Glutamatergic neuron (in vitro differentiated cells): ENCODE results near the gene LMF1. TPM values are rescaled to one million over a fixed set of nuclear protein-coding genes. Genes with fewer than 3 reads are reported as not detected.
"Not testable (repeated sequence)": the region's sequence is repeated elsewhere in the genome, so short reads cannot be mapped to it uniquely, and the experiment has no call there.

Source experiments
- DNase-seq: peaks from one replicate; pipeline ENCODE4 v3.0.0; 2022
- H3K27ac Mint-ChIP-seq: one replicate; pipeline ENCODE4 v1.8.0; 2020; ENCODE audit warnings: mild to moderate bottlenecking, mixed read lengths, inconsistent platforms; ENCODE audit not compliant: unreplicated experiment
- H3K27me3 Mint-ChIP-seq: one replicate; pipeline ENCODE4 v1.8.0; 2020; ENCODE audit warnings: mild to moderate bottlenecking, moderate library complexity, mixed read lengths, inconsistent platforms; ENCODE audit not compliant: unreplicated experiment
- H3K36me3 Mint-ChIP-seq: one replicate; pipeline ENCODE4 v1.8.0; 2020; ENCODE audit warnings: mild to moderate bottlenecking, mixed read lengths, inconsistent platforms; ENCODE audit not compliant: unreplicated experiment
- H3K4me1 Mint-ChIP-seq: one replicate; pipeline ENCODE4 v1.8.0; 2020; ENCODE audit warnings: mild to moderate bottlenecking, low read depth, mixed read lengths, inconsistent platforms; ENCODE audit not compliant: unreplicated experiment
- H3K4me3 Mint-ChIP-seq: one replicate; pipeline ENCODE4 v1.8.0; 2020; ENCODE audit warnings: mild to moderate bottlenecking, mixed read lengths, inconsistent platforms; ENCODE audit not compliant: unreplicated experiment
- H3K9me3 Mint-ChIP-seq: one replicate; pipeline ENCODE4 v1.8.0; 2020; ENCODE audit warnings: mild to moderate bottlenecking, moderate library complexity, mixed read lengths, inconsistent platforms; ENCODE audit not compliant: unreplicated experiment
- total RNA-seq: library from RNA; stranded (reverse); fragmentation: NEBNext Ultra II Directional; extraction: Animal tissue kit (Norgen Biotek cat#: 25700); gene quantifications from one replicate; pipeline ENCODE4 v1.2.1, GENCODE V29; 2021; ENCODE audit not compliant: unreplicated experiment
- TF ChIP-seq, protein P1 (sequence below): fragments of 200-600 bp; sonication (generic); IDR thresholded peaks from one replicate; pipeline ENCODE4 v1.5.0; 2021; ENCODE audit not compliant: partially characterized antibody, unreplicated experiment

Gene LMF1
- total RNA-seq, 1 donor from 2014 or later: 17.4 TPM

DNA sequence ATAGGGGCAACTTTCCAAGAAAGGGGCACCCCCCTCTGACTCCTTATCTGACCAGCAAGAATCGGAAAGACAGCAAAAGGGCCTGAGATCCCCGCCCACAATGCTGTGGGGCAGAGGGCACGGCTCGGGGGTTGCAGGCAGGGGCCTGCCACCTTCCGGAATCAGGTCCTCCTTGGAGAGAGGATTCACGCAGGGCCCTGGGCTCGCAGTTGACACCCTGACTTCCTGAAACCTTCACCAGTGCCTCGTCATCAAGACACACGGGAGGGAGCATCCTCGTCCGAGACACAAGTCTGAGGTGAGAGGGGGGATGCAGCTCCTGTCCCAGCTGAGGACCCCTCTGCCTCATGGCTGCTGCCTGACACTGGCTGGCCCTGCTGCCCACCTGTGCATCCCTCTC, 81.2 kb downstream of the LMF1 start:
- Mint-ChIP-seq H3K4me3 (no peak overlapping the region), H3K9me3 (peaks cover 3% of the 10 kb centered on the region), H3K27ac (no peak overlapping the region), H3K4me1 (peaks cover 4% of the 10 kb centered on the region), H3K36me3 (no peaks in the 10 kb centered on the region), H3K27me3 (peaks cover 5% of the 10 kb centered on the region)
- DNase-seq: peak; percentile 8
- TF ChIP-seq, protein P1, sequence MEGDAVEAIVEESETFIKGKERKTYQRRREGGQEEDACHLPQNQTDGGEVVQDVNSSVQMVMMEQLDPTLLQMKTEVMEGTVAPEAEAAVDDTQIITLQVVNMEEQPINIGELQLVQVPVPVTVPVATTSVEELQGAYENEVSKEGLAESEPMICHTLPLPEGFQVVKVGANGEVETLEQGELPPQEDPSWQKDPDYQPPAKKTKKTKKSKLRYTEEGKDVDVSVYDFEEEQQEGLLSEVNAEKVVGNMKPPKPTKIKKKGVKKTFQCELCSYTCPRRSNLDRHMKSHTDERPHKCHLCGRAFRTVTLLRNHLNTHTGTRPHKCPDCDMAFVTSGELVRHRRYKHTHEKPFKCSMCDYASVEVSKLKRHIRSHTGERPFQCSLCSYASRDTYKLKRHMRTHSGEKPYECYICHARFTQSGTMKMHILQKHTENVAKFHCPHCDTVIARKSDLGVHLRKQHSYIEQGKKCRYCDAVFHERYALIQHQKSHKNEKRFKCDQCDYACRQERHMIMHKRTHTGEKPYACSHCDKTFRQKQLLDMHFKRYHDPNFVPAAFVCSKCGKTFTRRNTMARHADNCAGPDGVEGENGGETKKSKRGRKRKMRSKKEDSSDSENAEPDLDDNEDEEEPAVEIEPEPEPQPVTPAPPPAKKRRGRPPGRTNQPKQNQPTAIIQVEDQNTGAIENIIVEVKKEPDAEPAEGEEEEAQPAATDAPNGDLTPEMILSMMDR: no peak

DNA sequence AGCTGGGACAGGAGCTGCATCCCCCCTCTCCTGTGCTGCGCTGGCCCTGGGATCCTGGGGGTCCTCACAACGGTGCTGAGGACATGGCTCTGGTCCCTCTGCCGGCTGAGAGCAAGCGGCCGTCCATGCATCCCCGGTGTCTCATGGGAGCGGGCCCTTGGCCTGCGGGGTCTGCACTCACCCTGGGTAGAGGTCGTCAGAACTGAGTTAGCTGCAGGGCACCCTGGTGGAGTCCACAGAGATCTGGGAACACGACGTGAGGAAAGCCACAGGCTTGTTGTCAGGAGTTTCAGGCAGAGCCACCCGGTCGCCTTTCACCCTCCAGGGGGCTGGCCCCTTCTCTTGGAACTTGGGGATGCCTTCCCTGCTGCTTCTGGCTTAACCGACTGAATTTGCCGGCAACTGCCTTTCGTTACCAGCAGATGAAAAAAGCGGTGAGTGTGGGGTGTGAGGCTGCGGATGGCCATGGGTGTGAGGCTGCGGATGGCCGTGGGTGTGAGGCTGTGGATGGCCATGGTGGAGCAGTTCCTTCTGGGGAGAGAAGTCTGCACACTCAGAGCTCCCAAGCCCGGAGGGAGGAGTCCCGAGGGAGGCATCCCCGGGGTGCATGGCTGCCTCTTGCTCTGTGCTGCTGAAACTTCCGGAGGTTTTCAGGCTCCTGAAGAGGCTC, 81.7 kb downstream of the LMF1 start:
- TF ChIP-seq, protein P1: no peak
- Mint-ChIP-seq H3K9me3 (peaks cover 3% of the 10 kb centered on the region), H3K4me1 (peaks cover 4% of the 10 kb centered on the region), H3K36me3 (no peaks in the 10 kb centered on the region), H3K27me3 (peaks cover 4% of the 10 kb centered on the region), H3K27ac (no peak overlapping the region), H3K4me3 (no peak overlapping the region)
- DNase-seq: peak; percentile 16

DNA sequence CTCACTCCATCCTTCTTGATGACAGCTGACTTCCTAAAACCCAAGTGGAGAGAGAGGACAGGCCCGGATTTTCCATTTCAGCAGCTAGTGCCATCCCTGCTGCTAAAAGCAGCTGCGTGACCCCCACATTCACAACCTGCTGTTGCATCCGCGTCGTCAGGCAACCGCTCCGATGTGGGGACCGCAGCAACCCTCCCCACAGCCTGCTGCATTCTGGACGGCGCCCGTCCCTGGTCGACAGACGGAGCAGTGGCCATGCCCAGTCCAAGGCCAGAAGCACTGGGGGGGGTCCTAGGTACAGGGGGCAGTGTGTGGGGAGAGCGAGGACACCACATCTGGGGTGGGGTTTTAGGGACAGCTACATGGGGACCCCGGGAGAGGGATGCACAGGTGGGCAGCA, 82.3 kb downstream of the LMF1 start:
- DNase-seq, H3K4me3 Mint-ChIP-seq, H3K27me3 Mint-ChIP-seq, H3K36me3 Mint-ChIP-seq, H3K27ac Mint-ChIP-seq, H3K4me1 Mint-ChIP-seq, H3K9me3 Mint-ChIP-seq: not testable (repeated sequence)

DNA sequence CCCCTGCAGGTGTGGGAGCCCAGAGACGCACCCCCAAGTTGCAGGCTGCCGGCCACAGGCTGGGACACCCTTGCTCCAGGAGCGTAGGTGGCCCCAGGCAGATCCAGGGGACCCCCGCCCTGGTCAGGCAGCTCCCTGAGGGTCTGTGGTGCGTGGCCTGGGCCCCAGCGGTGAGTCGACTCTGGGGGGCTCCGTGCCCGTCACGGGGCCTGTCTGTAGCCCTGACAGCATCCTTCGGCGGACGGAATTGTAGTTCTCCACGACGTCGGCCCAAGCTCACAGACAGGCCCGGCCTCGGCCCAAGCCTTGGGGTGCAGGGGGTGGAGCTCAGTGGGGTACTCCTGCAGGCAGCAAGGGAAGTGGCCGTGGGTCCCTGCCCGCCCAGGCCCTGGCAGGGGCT, 82.9 kb downstream of the LMF1 start:
- TF ChIP-seq, protein P1: no peak
- peaks cover 3% of the 10 kb centered on the region for H3K9me3 Mint-ChIP-seq
- DNase-seq: no peak

DNA sequence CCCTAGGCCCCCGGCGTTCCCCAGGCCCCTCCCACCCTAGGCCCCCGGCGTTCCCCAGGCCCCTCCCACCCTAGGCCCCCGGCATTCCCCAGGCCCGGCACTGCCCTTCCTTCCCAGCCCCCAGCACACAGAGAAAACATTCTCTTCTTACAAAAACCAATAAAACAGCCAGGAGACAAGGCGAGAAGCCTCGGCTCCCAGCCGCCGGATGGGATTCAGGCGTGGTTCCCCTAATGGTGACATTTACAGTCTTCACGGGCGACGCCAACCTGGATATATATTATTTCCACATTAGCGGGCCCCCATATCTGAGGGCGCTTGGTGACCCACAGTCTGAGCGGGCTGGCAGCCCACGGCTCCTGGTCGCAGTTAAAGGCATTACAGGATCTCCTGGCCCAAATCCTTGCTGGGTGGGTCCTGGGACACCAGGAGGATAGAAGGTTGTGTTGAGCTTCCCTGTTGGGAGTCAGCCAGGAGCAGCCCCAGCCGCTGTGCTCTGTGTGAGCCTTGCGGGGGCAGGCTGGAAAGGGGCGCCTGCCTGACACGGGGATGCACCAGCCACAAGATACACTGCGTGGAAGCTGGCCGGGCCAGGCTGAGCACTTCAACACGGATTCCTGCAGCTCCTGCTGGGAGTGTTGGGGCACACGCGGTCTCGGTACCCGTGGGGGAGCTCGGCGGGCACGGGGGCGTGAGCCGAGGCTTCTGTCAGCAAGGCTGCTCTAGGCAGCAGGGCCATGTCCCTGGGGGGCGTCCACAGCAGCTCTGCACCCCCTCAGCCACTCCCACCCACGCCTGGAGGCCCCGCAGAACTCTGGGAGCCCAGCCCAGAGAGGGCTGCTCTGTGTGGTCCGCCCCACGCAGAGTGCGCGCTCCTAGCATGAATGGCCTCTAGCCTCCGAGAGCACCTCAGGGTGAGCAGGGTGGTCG, 83.7 kb downstream of the LMF1 start:
- TF ChIP-seq, protein P1: no peak
- H3K9me3 Mint-ChIP-seq: peaks cover 5% of the 10 kb centered on the region
- no peak overlapping the region for H3K27ac Mint-ChIP-seq
- no peak overlapping the region for H3K4me3 Mint-ChIP-seq
- peaks cover 4% of the 10 kb centered on the region for H3K4me1 Mint-ChIP-seq
- peaks cover 6% of the 10 kb centered on the region for H3K36me3 Mint-ChIP-seq
- no peak for DNase-seq
- peaks cover 4% of the 10 kb centered on the region for H3K27me3 Mint-ChIP-seq

More for the DNA sequence above, 82.9 kb downstream of the LMF1 start:
- Mint-ChIP-seq H3K4me1 (peaks cover 4% of the 10 kb centered on the region), H3K27ac (no peak overlapping the region), H3K36me3 (no peaks in the 10 kb centered on the region), H3K27me3 (peaks cover 4% of the 10 kb centered on the region), H3K4me3 (no peak overlapping the region)
